H1 (cell line): Measurements from ENCODE around the gene FOXC2. TPM values are rescaled to one million over a fixed set of nuclear protein-coding genes. Genes with fewer than 3 reads are reported as not detected.

Experiments used
- ASH2L ChIP-seq: fragments of 200-600, 300-600 bp; sonication (generic); IDR thresholded peaks from one replicate; pipeline ENCODE4 v1.7.1; 2017; ENCODE audit warnings: low read length
- HDAC6 ChIP-seq: IDR thresholded peaks from one replicate; pipeline ENCODE4 v1.7.1; 2012; ENCODE audit warnings: low read depth, mild to moderate bottlenecking, inconsistent platforms, low read length, moderate library complexity
- JUND ChIP-seq: IDR thresholded peaks from 2 replicates; pipeline ENCODE4 v1.6.1; 2011; ENCODE audit warnings: mild to moderate bottlenecking, improper control_type of control experiment, low read length
- SP2 ChIP-seq: IDR thresholded peaks from 2 replicates; pipeline ENCODE4 v1.6.1; 2012; ENCODE audit warnings: mild to moderate bottlenecking, low read length, inconsistent platforms
- SRF ChIP-seq: IDR thresholded peaks from 2 replicates; pipeline ENCODE4 v1.6.1; 2011; ENCODE audit warnings: mild to moderate bottlenecking, low read depth, low read length, moderate library complexity
- TEAD4 ChIP-seq: IDR thresholded peaks from 2 replicates; pipeline ENCODE4 v1.6.1; 2012; ENCODE audit warnings: low read depth, low read length, inconsistent platforms, mixed read lengths
- polyA plus RNA-seq, 7 experiments: library from polyadenylated mRNA; depleted of rRNA in 3 of 7; stranded (reverse) in 5 of 7; unstranded in 2 of 7; fragments of >200 nt in 5 of 7; fragments of 200-250 nt in 2 of 7; gene quantifications; 1 replicate in 5 of 7; 2 replicates in 1 of 7; 4 replicates in 1 of 7; pipeline versions ENCODE4 v1.2.1 to v1.2.3, GENCODE V29; 2011 to 2013; ENCODE audit warnings: missing spikeins in 2 of 7, mixed read lengths in 2 of 7
- total RNA-seq: library from RNA; stranded (reverse); fragmentation: NEBNext Ultra II Directional; extraction: Animal tissue kit (Norgen Biotek cat#: 25700); gene quantifications from 2 replicates; pipeline ENCODE4 v1.2.1, GENCODE V29; 2021
- TF ChIP-seq, protein P1 (sequence below): IDR thresholded peaks from 2 replicates; pipeline ENCODE4 v1.6.1; 2012; ENCODE audit warnings: inconsistent platforms
- TF ChIP-seq, protein P2 (sequence below): IDR thresholded peaks from 2 replicates; pipeline ENCODE4 v1.6.1; 2011; ENCODE audit warnings: low read depth, mild to moderate bottlenecking, low read length; ENCODE audit not compliant: insufficient read depth

Gene FOXC2
- total and polyA plus RNA-seq, 2 of the 8 experiments (the other 6 are each of a cell fraction or from before 2014, with no cell fraction given), result 0.09 TPM; not detected in 1

DNA sequence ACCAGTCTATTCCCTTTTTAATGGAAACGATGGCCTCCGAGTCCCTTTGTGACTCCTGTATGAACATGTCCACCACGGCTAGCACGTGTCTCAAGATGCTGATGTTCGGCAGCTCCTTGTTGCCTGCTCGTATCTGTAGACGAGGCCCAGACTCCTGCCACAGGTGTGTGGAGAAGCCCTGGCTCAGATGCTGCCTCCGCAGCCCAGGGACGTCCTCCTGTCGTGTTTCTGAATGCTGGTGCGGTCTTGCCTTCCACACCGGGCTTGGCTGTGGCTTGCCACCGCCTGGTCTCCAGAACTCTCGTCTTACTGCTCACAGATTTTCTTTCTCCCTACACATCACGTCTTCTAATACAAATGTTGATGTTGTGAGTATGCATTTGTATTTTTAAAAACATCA, 39.3 kb upstream of the FOXC2 start (continued):
- TF ChIP-seq ASH2L (no peak), JUND (no peak), HDAC6 (no peak), TEAD4 (no peak), SRF (no peak), SP2 (no peak)
- TF ChIP-seq, protein P1, sequence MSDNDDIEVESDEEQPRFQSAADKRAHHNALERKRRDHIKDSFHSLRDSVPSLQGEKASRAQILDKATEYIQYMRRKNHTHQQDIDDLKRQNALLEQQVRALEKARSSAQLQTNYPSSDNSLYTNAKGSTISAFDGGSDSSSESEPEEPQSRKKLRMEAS, result no peak
- TF ChIP-seq, protein P2, sequence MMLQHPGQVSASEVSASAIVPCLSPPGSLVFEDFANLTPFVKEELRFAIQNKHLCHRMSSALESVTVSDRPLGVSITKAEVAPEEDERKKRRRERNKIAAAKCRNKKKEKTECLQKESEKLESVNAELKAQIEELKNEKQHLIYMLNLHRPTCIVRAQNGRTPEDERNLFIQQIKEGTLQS, result no peak
